Activated CD4-positive, alpha-beta T cell treated with anti-CD3 and anti-CD28 coated beads, Interleukin-10, Interleukin-2, amounts not matched to agents 100 ng/mL and 50 ng/mL, durations not matched to agents 16 hours and 8 hours (primary cell): ENCODE measurements around the gene REC8.
A peak's percentile ranks its signal among the peaks of the same experiment; 100 is the strongest.

Source experiments
- DNase-seq: peaks from one replicate; pipeline ENCODE4 v3.0.0-alpha.2; 2020

REC8 gene, protein sequence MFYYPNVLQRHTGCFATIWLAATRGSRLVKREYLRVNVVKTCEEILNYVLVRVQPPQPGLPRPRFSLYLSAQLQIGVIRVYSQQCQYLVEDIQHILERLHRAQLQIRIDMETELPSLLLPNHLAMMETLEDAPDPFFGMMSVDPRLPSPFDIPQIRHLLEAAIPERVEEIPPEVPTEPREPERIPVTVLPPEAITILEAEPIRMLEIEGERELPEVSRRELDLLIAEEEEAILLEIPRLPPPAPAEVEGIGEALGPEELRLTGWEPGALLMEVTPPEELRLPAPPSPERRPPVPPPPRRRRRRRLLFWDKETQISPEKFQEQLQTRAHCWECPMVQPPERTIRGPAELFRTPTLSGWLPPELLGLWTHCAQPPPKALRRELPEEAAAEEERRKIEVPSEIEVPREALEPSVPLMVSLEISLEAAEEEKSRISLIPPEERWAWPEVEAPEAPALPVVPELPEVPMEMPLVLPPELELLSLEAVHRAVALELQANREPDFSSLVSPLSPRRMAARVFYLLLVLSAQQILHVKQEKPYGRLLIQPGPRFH

DNA sequence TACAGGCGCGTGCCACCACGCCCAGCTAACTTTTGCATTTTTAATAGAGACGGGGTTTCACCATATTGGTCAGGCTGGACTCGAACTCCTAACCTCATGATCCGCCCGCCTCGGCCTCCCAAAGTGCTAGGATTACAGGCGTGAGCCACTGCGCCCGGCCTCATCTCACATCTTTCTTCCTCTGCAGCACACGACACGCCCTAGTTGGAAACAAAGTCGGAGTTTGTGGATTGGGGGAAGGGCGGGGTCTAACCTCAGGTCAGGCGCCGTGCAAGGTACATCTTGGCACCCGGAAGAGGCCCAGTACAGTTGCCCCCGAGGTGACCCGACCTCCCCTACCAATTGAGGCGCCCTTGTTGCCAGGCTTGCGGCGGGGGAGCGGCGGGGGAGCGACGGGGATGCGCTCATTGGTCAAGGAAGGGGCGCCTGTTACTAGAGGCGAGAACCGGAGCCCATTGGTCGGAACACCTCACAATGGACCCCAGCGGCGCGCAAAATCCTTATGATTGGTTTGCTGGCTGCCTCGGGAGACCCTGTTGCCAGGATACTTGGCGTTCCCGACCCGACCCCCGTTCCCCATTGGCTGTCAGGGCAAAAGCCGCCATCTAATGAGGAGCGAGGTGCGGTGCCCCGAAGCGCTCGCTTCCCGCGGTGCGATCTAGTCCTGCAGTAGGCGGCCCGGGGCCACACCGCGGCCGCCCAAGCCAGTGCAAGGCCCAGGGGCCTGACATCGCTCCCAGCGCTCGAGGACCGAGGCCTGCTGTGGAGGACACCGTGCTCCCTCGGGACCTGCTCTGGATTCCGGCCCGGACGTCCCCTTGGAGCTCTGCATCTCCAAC is at the start of gene REC8:
Gene REC8 (plus strand): TSS at position 659 of the 839 bp plus-strand sequence. CDS start 473 bp downstream, outside the sequence.
- peak; percentile 75 for DNase-seq

DNA sequence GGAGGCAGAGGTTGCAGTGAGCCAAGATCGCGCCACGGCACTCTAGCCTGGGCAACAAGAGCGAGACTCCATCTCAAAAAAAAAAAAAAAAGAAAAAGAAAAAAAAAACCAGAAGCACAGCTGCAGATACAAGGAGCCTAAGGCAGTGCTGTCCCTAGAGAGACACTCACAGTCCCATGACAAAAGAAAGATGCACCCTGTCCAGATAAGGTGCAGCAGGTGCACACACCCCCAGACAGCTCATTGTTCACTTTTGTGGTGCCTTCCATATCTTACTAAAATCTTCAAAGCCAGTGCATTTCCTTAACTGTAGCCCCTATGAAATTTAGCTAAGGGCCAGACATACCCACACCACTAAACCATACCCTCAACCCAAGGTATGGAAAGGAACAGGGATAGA is 49.5 kb upstream of the REC8 start:
- DNase-seq, result no peak

DNA sequence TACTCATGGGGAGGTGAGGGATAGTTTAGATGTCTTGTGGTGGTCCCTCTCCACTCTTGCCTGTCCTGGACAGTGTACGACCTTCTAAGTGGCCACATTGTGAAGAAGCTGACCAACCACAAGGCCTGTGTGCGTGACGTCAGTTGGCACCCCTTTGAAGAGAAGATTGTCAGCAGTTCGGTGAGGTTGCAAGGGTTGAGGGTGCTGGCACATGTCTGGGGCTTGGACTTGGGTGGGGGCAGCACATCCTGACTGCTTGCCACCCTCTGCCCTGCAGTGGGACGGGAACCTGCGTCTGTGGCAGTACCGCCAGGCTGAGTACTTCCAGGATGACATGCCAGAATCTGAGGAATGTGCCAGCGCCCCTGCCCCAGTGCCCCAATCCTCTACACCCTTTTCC is 49.0 kb upstream of the REC8 start:
- DNase-seq, result no peak

DNA sequence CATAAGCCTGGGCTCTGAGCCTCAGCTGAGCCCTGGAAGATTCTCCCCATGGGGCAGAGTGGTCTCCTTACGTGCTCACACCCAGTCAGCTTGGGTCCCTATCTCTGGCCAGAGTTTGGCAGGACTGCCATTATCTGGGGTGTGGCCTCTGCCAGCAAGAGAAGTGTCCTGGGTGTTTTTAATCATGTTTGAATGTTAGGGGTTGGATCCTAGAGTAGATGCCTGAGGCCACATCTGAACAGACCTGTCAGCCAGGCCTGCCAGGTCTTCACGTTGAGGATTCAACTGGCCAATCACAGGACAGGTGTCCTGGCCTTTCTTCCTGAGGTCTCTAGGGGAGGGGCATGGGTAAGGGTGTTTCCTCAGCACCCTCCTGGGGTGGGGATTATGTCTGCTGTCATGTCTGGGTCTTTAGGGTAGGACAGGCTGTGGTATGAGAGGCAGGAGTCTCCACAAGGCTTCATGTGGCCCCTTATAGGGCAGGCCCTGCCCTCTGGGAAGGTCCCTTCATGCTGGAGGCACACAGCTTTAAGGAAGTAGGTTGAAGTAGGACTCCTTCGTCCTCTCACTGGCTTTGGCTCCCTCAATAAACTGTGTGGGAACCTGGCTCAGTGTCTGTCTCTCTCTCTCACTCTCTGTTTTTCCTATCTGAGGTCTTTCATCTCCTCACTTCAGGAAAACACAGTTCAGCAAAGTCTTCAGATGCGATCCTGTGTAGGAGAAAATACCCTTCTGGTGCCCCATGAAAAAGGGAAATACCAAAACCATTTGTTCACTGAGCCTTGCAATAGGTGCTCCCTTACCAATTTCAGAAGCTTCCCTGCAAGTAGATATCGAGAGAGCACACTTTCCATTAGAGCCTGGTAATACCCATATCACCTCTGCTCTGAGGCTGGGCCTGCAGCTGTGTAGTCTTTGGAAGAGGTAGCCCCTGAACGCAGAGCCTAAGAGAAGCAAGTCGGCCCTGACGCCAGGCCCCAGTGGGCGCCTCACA is 48.2 kb upstream of the REC8 start:
- DNase-seq, result no peak

GRCh38 chr14:24126939-24127338 is 44.9 kb upstream of the REC8 start:
- no peak for DNase-seq

GRCh38 chr14:24127673-24128072 is 44.2 kb upstream of the REC8 start:
- DNase-seq, result no peak

- no peak for DNase-seq
Measured at GRCh38 chr14:24129410-24129998, 42.4 kb upstream of the REC8 start.

GRCh38 chr14:24130380-24130716 is 41.5 kb upstream of the REC8 start, which contains the start of gene FITM1:
Gene FITM1 (plus strand): TSS chr14:24130659. CDS start chr14:24131564, 905 bp downstream.
- DNase-seq, result no peak

GRCh38 chr14:24130717-24131548 is 40.9 kb upstream of the REC8 start:
- DNase-seq, result no peak

GRCh38 chr14:24131549-24131966 is 40.3 kb upstream of the REC8 start:
- DNase-seq, result no peak

DNA sequence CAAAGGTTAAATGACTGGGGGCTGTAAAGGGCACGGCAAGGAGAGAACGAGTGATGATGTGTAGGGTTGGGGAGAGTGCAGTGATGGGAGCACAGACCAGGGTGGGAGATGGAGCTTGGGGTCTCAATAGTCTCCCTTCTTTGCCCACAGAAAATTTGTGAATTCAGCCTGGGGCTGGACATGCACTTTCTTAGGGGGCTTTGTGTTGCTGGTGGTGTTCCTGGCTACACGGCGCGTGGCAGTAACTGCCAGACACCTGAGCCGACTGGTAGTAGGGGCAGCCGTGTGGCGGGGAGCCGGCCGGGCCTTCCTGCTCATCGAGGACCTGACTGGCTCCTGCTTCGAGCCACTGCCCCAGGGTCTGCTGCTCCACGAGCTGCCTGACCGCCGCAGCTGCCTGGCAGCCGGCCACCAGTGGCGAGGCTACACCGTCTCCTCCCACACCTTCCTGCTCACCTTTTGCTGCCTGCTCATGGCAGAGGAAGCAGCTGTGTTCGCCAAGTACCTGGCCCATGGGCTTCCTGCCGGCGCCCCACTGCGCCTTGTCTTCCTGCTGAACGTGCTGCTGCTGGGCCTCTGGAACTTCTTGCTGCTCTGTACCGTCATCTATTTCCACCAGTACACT is 39.7 kb upstream of the REC8 start:
- no peak for DNase-seq

DNA sequence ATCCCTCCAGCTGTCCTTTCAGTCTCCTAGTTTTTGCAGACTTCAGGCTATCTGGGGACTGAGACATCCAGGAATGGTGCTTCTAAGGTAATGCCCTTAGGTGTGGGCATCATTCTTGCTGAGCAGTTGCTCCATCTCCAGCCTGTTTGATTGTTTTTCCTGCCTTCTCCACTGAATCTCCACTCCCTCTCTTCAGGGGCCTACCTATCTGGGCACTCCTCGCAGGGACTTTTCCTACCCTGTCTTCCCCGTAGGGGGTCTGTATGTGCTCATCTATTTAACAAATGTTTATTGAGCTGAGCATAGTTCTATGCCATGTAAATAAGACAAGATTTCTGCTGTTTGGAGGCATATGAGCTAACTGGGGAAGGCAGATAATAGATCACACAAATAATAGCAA is 38.9 kb upstream of the REC8 start:
- DNase-seq, result no peak

GRCh38 chr14:24133735-24134134 is 38.1 kb upstream of the REC8 start:
- no peak for DNase-seq

- no peak for DNase-seq
Measured at GRCh38 chr14:24135584-24135833, 36.4 kb upstream of the REC8 start.

DNA sequence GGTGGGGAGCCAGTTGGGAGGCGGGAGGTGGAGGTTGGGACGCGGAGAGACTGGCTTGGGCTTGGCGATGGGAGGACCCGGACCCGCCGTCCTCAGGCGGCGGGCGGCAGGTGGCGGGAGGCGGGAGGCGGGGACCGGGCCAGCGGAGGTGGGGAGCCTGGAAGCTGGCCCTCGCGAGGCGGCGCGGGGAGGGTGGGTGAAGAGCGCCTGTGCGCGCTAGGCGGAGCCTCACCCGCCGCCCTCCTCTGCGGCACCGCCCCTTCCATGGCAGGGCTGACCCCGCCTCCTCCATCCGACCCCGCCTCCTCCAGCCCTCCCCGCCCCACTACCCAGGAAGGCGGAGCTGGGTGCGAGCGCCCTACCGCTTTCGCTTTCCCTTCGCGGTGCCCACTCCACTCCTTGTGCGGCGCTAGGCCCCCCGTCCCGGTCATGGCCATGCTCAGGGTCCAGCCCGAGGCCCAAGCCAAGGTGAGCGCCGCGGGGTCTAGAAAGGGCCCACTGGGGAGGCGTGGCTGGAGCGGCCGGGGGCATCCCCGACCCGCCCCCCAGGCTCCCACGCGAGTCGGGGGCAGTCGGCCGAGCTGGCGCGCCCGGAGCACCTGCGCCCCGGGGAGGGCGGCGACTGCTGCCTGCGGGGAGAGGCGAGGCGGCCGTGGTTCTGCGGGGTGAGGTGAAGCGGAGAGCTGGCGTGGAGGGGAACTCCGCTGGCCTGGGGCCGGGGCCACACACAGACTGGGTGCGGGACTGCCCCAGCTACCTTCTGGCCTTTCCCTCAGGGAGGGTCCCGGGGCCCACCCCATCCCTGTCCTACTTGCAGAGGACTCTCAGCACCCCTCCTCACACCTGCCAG is 35.8 kb upstream of the REC8 start, which contains the start of gene PSME1:
Gene PSME1 (plus strand): TSS at position 361 of the 850 bp plus-strand sequence. CDS start 69 bp downstream, at position 430.
- peak; percentile 96 for DNase-seq

- DNase-seq, result peak; percentile 32
Measured at GRCh38 chr14:24136684-24137528, 35.0 kb upstream of the REC8 start.

- DNase-seq, result no peak
Measured at GRCh38 chr14:24137529-24138395, 34.1 kb upstream of the REC8 start.
